Measurements from ENCODE around the gene FAM149B1.
A peak's percentile ranks its signal among the peaks of the same experiment; 100 is the strongest.
"Not testable (repeated sequence)": the region's sequence is repeated elsewhere in the genome, so short reads cannot be mapped to it uniquely, and the experiment has no call there.

The FAM149B1 gene

GRCh38 chr10:73167783-73168464 is at the start of gene FAM149B1, which contains the start of gene ECD:
Gene FAM149B1, plus strand, starts transcription at chr10:73168119. Its CDS starts 221 bp downstream, at chr10:73168340.
Gene ECD, minus strand, starts transcription at chr10:73168008. Its CDS starts 4,071 bp downstream, at chr10:73163937.
- DNase-seq, result no peak

- DNase-seq, result no peak
Observed at GRCh38 chr10:73119457-73119856, 48.5 kb upstream of the FAM149B1 start.

- no peak for DNase-seq
Observed at GRCh38 chr10:73119952-73120351, 48.0 kb upstream of the FAM149B1 start.

GRCh38 chr10:73126343-73126742 is 41.6 kb upstream of the FAM149B1 start:
- DNase-seq, result no peak

GRCh38 chr10:73131301-73131700 is 36.6 kb upstream of the FAM149B1 start:
- DNase-seq, result peak; percentile 10

- DNase-seq, result no peak
Observed at GRCh38 chr10:73131913-73132686, 35.8 kb upstream of the FAM149B1 start.

- DNase-seq, result no peak
Observed at GRCh38 chr10:73134727-73135126, 33.2 kb upstream of the FAM149B1 start.

GRCh38 chr10:73136627-73137026 is 31.3 kb upstream of the FAM149B1 start:
- DNase-seq, result no peak

- no peak for DNase-seq
Observed at GRCh38 chr10:73139251-73139650, 28.7 kb upstream of the FAM149B1 start.

- DNase-seq, result no peak
Observed at GRCh38 chr10:73141603-73142002, 26.3 kb upstream of the FAM149B1 start.

- not testable (repeated sequence) for DNase-seq
Observed at GRCh38 chr10:73150633-73151413, 17.1 kb upstream of the FAM149B1 start.

- DNase-seq, result no peak
Observed at GRCh38 chr10:73152009-73152408, 15.9 kb upstream of the FAM149B1 start.

GRCh38 chr10:73156054-73156453 is 11.9 kb upstream of the FAM149B1 start:
- no peak for DNase-seq

- DNase-seq, result no peak
Observed at GRCh38 chr10:73159038-73159648, 8.8 kb upstream of the FAM149B1 start.

GRCh38 chr10:73161079-73161478 is 6.8 kb upstream of the FAM149B1 start:
- no peak for DNase-seq

- no peak for DNase-seq
Observed at GRCh38 chr10:73161662-73162061, 6.3 kb upstream of the FAM149B1 start.

- DNase-seq, result no peak
Observed at GRCh38 chr10:73163096-73163495, 4.8 kb upstream of the FAM149B1 start.

- DNase-seq, result no peak
Observed at GRCh38 chr10:73166972-73167371, 947 bp upstream of the FAM149B1 start.

- no peak for DNase-seq
Observed at GRCh38 chr10:73167458-73167782, 499 bp upstream of the FAM149B1 start.

GRCh38 chr10:73168465-73168803 is 515 bp downstream of the FAM149B1 start:
- no peak for DNase-seq

- DNase-seq, result no peak
Observed at GRCh38 chr10:73169320-73169719, 1.4 kb downstream of the FAM149B1 start.

- no peak for DNase-seq
Observed at GRCh38 chr10:73172867-73173266, 4.9 kb downstream of the FAM149B1 start.

Measured in NCI-H1417 treated with DMSO at 0.1 percent for 48 hours (cell line).